ENCODE data around the gene CMIP. TPM values are rescaled to one million over a fixed set of nuclear protein-coding genes. Genes with fewer than 3 reads are reported as not detected.

CMIP gene
- polyA plus RNA-seq, 3 donors: 0.85 to 61.9 (median 0.93) TPM

- intact Hi-C loops (cut with micrococcal nuclease): no loop called here
- H3K36me3 ChIP-seq (replicated peaks in 1 of 2; ENCODE audit: control insufficient read depth in 1 of 2, insufficient read depth in 2 of 2, low read length in 2 of 2): peaks cover 9 to 37% of the 10 kb centered on the region in 2 donors
- TF ChIP-seq CTCF (IDR thresholded peaks at IDR 0.05): no peak
- H3K9me3 ChIP-seq (replicated peaks in 1 of 2; ENCODE audit: control insufficient read depth in 1 of 2, insufficient read depth in 1 of 2, low read length in 2 of 2): no peaks in the 10 kb centered on the region
- peaks cover 100% of the 10 kb centered on the region for H4K20me1 ChIP-seq (ENCODE audit: insufficient read depth, low read length)
- H3K9me3 Mint-ChIP-seq: peaks cover 0 to 1% (median 0%) of the 10 kb centered on the region in 7 donors
- peaks cover 92% of the 10 kb centered on the region for H3K79me2 ChIP-seq (ENCODE audit: insufficient read depth, low read length)
- H3K4me3 Mint-ChIP-seq: no peak overlapping the region
- H3K4me1 Mint-ChIP-seq: peaks cover 17% of the 10 kb centered on the region
- H3K9ac ChIP-seq (ENCODE audit: insufficient read depth, low read length, poor library complexity, severe bottlenecking): no peak overlapping the region
- 96% methylated on average over 5 of the region's 16 CpGs for WGBS (ENCODE audit: insufficient coverage)
- H2AFZ ChIP-seq (ENCODE audit: insufficient read depth, low read depth, low read length, poor library complexity, severe bottlenecking): no peak overlapping the region
- DNase-seq: no peak
- H3K27me3 Mint-ChIP-seq (ENCODE audit: low read depth in 3 of 3): peaks cover 0 to 2% (median 0%) of the 10 kb centered on the region in 3 donors
- no peaks in the 10 kb centered on the region for H3K27me3 ChIP-seq (ENCODE audit: control insufficient read depth in 2 of 2, insufficient read depth in 2 of 2, low read length in 2 of 2)
- no peak overlapping the region for H3K27ac ChIP-seq (ENCODE audit: low read depth in 1 of 2, low read length in 2 of 2)
- H3K27ac Mint-ChIP-seq: no peak overlapping the region
- no peak overlapping the region for H3K4me2 ChIP-seq (replicated peaks; ENCODE audit: extremely low read depth, low read length, poor library complexity, severe bottlenecking)
- H3K4me1 ChIP-seq (ENCODE audit: control insufficient read depth in 1 of 2, insufficient read depth in 2 of 2, low read length in 2 of 2): no peaks in the 10 kb centered on the region
- no peak overlapping the region for H3K4me3 ChIP-seq (replicated peaks in 1 of 3; ENCODE audit: low read depth in 2 of 3, low read length in 3 of 3)
- peaks cover 26 to 49% of the 10 kb centered on the region in 2 donors for H3K36me3 Mint-ChIP-seq
Measured at GRCh38 chr16:81593481-81593880, 148.9 kb downstream of the CMIP start.

GRCh38 chr16:81595629-81596292 is 151.2 kb downstream of the CMIP start:
- H3K9ac ChIP-seq (ENCODE audit: insufficient read depth, low read length, poor library complexity, severe bottlenecking): no peak overlapping the region
- no peak overlapping the region for H3K4me3 ChIP-seq (replicated peaks in 1 of 3; ENCODE audit: low read depth in 2 of 3, low read length in 3 of 3)
- H3K9me3 ChIP-seq (replicated peaks in 1 of 2; ENCODE audit: control insufficient read depth in 1 of 2, insufficient read depth in 1 of 2, low read length in 2 of 2): no peaks in the 10 kb centered on the region
- Mint-ChIP-seq H3K9me3 (no peaks in the 10 kb centered on the region), H3K36me3 (peaks cover 16 to 32% of the 10 kb centered on the region in 2 donors), H3K4me3 (no peak overlapping the region), H3K27me3 (ENCODE audit: low read depth in 3 of 3) (no peaks in the 10 kb centered on the region), H3K27ac (peak overlapping the region in 5 of 7 donors; percentile 26 to 73 (median 45)), H3K4me1 (peaks cover 29% of the 10 kb centered on the region)
- H2AFZ ChIP-seq (ENCODE audit: insufficient read depth, low read depth, low read length, poor library complexity, severe bottlenecking): no peak overlapping the region
- H3K4me1 ChIP-seq (ENCODE audit: control insufficient read depth in 1 of 2, insufficient read depth in 2 of 2, low read length in 2 of 2): no peaks in the 10 kb centered on the region
- H4K20me1 ChIP-seq (ENCODE audit: insufficient read depth, low read length): peaks cover 100% of the 10 kb centered on the region
- no peaks in the 10 kb centered on the region for H3K27me3 ChIP-seq (ENCODE audit: control insufficient read depth in 2 of 2, insufficient read depth in 2 of 2, low read length in 2 of 2)
- intact Hi-C loops (cut with micrococcal nuclease): no loop called here
- no peak for TF ChIP-seq CTCF (IDR thresholded peaks at IDR 0.05)
- peaks cover 92% of the 10 kb centered on the region for H3K79me2 ChIP-seq (ENCODE audit: insufficient read depth, low read length)
- peak overlapping the region in 1 of 2 donors; percentile 36 for H3K27ac ChIP-seq (ENCODE audit: low read depth in 1 of 2, low read length in 2 of 2)
- WGBS (ENCODE audit: insufficient coverage): 100% methylated on average over 2 of the region's 9 CpGs
- DNase-seq: peak in 2 of 3 donors; percentile 14 to 21
- H3K36me3 ChIP-seq (replicated peaks in 1 of 2; ENCODE audit: control insufficient read depth in 1 of 2, insufficient read depth in 2 of 2, low read length in 2 of 2): peaks cover 0 to 17% of the 10 kb centered on the region in 2 donors
- H3K4me2 ChIP-seq (replicated peaks; ENCODE audit: extremely low read depth, low read length, poor library complexity, severe bottlenecking): no peak overlapping the region

Measured in CD14-positive monocyte (primary cell).